ENCODE measurements around the gene MLN.
"Not testable (repeated sequence)": the region's sequence is repeated elsewhere in the genome, so short reads cannot be mapped to it uniquely, and the experiment has no call there.

The MLN gene

DNA sequence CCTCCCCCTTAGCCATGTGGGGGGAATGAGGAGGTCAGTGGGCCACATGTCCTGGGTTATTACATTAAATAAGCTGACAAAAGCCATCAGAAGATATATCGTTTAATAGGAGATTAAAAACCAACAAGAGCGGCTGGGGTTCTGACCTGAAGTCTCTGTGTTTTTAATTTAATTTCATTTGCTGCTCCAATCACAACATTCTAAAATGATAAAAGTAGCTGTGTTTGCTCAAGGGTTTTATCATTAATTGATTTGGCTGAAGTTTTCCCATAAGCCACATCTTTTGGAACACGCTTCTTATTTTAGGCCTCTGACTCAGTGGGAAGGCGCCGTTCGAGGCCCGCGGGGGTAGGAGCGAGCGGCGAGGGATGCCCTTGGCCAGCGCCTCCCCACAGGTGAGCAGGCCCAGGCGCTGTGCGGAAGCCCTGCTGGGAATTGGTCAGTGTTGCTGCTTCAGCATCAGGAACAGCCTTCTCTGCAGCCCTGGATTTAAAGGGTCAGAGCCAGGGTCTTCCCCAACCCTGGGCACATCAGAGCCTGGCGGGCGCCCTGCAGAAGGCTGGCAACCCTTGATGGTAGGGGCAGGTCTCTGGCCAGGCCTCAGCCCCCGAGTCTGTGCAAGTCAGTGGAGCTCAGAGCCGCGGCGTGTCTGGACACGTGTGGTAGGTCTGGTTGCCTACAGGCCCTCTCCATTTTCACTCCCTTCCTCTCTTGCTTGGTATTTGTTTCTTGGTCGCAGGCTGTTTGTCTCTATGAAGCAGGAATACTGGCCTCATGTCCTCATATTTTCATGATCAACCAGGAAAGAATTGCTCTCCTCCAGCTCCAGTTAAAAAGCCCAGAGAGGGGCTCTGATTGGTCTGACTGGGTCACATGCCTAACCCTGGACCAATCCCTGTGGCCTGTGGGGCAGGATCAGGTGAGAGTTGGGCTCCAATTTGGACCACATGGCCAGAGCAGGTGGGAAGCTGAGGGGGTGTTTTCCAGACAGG lies 30.9 kb upstream of the MLN start:
- DNase-seq, result no peak

DNA sequence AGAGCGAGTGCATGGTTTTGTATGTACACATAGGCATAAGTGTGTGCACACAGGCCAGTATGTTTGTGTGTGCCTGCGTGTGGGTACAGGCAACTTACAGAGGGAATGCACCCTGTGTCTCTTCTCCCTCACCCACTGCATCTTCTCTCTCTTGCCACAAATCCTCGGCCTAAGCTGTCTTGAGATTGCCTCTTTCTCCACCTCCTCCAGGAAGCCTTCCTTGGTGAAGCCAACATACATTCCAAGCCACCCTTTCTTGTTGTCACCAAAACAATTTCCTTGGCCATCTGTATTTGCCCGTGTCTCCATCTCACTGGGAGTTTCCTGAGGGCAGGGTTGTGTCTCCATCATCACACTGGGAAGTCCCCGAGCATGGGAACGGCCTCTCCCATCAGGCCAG lies 29.8 kb upstream of the MLN start:
- DNase-seq, result no peak

DNA sequence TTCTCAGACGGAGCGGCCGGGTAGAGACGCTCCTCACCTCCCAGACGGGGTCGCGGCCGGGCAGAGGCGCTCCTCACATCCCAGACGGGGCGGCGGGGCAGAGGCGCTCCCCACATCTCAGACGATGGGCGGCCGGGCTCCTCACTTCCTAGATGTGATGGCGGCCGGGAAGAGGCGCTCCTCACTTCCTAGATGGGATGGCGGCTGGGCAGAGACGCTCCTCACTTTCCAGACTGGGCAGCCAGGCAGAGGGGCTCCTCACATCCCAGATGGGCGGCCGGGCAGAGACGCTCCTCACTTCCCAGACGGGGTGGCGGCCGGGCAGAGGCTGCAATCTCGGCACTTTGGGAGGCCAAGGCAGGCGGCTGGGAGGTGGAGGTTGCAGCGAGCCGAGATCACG lies 29.0 kb upstream of the MLN start:
- DNase-seq, result not testable (repeated sequence)

DNA sequence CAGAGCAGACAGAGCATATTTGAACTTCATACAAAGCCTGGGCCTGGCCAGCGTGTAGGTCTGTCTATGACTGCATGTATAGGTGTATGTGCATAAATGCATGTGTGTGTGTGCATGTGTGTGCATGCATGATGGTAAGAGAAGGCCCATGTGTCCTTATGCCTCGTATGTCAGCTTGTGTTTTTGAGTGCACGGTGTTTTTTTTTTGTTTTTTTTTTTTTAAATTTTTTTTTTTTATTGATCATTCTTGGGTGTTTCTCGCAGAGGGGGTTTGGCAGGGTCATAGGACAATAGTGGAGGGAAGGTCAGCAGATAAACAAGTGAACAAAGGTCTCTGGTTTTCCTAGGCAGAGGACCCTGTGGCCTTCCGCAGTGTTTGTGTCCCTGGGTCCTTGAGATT lies 27.9 kb upstream of the MLN start:
- not testable (repeated sequence) for DNase-seq

DNA sequence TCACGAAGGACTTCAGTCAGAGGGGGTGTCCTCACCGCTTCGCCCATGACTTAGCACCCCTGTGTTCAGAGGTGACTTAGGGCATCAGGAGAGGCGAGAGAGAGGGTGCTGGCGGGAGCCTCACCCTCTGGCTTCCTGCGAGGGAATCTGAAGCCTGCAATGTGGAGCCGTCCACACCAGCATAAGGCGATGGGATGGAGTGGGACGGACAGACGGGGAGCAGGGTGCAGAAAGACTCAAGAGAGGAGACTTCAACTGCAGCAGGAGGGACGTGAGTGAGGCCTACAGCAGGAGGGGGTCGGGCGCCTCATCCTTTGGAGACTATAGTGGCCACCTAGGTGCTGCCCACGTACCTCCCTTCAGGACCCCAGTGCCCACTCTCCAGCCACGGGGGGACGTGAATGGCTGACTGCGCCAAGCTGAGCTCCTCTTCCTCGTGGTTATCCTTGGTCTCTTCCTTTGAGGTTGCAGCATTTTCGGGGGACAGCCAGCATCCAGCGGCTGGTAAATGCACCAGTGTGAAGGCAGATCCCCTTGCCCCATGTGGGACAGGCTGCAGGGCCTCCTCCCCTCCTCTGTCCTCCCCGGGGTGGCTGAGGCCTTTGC lies 26.9 kb upstream of the MLN start:
- no peak for DNase-seq

DNA sequence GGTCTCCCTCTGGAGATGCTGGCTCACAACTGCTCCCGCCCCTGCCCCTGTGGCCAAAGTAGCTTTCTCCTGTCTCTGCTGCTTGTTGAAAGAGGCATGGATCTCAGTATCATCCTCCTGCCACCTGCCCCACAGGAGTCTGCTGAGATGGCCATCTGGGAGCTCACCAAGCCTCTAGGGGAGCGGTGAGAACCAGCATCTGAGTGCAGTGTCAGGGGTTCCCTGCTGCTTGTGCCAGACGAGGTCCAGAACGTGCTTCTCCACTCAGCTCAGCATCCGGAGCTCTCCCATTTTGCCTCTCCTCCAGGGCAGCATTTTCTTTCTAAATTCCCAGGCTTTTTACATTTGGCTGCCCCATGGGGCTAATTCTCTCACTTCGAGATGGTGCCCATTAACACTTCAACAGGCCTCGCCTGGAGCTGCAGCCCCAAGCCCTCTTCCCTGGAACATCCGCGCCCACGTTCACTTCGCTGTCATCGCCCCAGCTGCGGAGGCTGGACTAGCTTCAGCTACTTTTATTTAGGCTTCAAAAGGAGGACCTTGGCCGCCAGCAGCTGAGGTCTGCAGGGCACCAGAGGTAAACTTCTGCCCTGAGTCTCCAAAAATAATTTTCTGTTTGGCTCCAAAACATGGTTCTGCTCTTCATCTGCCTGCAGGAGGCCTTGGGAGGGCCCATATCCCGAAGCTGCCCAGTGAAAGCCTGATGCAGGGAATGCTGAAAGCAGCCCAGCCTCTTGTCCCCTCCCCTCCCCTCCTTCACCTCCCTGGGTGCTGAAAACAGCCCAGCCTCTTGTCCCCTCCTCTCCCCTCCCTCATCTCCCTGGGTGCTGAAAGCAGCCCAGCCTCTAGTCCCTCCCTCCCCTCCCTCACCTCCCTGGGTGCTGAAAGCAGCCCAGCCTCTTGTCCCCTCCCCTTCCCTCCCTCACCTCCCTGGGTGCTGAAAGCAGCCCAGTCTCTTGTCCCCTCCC lies 25.2 kb upstream of the MLN start:
- DNase-seq, result no peak

DNA sequence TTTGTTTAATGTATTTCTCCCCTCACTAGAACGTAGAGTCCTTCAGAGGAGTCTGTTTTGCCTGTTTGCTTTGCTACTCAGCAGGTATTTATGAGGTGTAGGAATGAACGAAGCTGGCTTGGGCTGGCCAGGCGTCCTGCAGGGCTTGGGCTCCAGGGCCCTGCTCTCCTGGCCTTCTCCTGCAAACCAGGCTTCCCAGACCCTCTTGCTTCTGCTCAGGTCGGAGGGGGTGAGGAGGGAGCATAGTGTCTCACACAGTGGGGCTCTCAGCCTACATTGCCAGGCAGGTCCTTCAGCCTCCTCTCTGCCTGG lies 24.6 kb upstream of the MLN start:
- no peak for DNase-seq

DNA sequence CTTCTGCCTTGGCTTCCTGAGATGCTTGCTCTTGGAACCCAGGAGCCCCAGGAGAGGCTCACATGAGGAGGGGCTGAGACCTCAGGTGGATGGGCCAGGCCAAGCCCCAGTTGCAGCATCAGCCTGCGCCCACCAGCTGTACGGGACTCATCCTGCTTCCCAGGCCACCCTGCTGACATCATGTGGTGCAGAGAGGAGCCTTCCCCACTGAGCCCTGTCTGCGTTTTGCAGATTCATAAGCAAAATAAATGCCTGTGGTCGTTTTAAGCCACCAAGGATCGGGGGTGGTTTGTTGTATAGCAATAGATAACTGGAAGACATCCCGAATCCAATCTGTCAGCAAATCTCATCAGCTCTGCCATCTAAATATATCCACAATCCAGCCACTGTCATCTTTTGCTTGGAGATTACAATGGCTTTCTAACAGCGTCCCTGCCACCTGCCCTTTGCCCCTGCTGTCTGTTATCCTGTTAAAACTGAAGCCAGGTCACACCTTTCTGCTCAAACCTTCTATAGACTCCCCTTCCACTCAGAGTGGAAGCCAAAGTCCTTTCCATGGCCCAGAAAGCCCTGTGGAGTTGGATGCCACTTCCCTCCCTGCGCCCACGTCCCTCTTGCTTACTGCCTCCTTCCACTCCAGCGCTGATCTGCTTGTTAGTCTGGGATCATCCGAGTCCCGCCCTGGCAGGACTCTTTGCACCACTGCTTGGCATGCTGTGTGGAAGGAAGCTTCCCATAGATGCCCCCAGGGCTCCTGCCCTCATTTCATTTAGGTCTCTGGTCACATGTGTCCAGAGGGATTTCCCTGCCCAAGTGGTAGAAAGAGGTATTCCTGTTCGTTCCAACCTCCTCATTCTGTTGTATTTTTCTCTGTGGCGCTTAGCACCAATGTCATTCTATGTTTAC lies 24.0 kb upstream of the MLN start:
- no peak for DNase-seq

DNA sequence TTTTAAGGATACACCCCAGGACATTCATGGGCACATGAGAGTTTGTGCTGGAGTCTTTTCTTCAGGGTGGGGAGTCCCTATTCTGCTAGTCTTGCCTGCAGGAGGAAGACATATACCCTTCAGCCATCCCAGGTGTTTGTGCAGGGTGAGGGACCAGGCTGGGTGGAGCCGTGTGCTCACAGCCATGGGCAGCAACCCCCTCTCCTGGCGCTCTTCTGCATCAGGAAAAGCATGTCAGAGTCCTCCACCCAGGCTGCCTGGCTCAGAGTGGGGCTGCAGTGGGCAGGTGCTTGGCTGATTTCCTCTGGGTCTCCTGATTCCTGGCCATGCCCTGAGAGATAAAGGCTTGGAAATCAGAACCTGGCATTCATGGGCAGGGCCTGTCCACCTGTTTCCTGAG lies 22.7 kb upstream of the MLN start:
- DNase-seq, result no peak

DNA sequence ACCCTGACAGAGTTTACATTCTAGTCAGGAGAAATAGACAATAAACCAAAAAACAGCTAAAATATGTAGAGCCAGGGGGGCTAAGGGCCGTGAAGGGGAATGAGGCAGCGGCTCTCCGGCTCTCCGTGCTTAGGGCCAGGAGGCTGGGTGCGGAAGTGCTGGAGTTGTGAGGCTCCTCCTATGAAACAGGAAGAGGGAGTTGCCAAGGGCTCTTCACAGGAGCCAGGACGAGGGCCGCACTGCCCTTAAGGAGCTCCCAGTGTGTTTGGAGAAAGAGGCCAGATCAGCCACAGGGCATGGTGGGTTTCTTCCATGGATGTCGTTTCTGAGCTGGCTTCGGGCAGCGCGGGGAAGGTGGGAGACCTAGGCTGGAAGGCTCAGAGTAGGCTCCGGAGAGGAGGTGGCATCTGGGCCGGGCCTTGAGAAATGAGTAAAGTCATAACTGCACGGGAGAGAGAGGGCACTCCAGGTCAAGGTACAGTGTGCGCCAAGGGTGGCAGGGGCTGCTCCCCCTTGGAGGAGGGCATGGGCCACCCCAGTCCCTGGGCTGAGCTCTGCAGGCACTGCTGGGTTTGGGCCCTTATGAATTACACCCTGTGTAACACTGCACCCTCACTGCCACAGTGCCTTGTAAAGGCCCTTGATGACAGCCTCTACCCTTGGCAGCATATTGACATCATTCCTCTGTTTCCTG lies 20.8 kb upstream of the MLN start:
- no peak for DNase-seq

DNA sequence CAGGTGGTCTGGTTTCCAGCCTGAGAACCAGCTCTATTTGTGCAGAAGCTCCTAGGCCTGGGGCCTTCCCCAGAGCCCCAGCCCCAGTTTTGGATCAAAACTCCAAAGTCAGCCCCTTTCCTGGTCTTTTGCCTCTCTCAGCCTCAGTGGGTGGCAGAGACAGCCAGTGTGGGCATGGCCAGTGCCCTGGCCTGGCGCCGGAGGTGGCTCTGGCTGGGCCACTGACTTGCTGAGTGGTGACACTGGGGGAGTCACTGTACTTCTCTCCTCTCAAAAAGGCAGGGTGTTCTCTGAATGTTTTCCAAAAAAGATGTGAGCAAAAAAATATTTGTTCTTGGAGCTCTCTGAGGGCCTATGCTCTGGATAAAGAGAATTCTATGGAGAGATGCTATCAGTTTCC lies 20.0 kb upstream of the MLN start:
- DNase-seq, result no peak

DNA sequence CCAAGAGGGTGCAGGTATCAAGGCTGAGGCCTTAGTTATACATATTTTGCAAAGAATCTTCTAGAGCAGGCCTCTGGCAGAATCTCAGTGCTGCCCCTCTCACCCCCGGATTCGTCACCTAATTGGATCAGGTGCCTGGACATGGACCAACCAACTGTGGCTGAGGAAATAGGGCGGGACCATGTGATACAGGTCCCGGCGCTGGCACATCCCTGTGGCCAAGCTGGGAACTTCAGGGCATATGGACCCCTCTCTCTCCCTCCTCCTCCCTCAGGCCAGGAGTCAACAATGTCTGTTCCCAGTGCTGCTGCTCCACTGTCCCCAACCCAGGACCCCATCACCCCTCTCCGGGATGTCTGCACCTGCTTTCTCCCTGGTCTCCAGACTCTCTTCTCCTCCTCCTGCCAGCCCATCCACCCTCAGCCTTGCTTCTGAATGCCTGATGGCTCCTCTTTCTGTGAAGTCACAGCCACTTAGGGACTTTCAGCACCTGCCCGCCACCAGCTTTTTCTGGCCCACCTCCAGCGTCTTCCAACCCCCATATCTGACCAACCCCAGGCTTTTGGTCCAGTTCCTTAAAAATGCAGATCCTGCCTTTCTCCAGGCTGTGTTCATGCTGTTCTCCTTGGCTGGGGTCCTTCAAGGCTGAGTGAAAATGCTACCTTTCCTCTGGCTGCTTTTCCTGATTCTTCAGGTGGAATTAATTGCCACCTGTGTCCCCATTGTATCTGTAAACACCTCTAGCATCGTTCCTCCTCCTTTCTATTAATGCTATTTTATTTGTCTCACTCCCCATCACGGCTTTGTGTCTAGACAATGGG lies 19.0 kb upstream of the MLN start:
- no peak for DNase-seq

DNA sequence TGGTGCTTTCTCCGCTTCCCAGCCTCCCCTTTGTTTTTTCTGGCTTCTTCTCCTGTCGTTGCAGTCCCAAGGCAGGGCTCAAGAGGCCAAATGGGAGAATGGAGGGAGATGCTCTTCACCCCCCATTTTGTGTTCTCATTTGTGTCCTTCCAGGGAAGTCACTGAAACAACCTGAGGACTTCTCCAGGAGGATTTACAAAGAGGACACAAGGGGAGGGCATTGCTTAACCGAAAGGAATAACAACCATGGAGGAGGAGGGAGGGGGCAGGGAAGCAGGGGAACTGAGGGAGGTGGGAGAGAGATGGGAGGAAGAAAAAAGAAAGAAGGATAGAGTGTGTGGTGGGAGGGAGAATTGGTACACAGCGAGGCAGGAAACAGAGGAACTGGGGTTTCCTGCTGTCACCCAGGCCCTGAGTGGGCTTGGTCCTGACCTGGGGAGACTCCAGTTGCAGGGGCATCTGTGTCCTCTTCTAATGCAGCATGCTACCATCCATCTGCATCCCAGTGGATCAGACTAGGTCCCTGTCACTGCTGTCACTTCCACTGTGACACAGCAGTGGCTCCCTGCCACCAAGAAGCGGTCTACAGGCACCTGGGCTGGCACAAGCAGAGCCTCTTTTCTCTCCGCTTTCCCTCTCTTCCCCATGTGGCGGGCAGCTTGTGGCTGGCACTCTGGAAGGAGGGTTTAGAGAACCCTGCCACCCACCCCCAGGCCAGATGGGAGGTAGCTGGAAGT lies 17.1 kb upstream of the MLN start:
- no peak for DNase-seq

DNA sequence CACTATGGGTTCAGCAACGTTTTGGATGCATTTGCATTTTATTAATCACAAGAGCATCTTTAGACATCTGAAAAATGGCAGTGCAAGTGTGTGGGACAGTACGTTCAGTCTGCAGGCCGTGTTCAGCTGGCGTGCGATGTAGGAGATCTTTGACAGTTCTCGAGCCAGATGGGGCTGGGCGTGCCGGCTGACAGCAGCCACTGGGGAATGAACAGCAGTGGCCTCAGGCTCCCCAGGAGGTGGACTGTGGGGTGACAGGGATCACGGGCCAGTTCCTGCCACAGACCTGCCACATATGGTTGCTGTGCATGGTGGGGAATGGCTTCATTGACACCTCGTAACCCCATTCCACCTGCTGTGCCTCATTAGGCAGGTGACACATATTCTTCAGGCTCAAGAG lies 16.4 kb upstream of the MLN start:
- no peak for DNase-seq

DNA sequence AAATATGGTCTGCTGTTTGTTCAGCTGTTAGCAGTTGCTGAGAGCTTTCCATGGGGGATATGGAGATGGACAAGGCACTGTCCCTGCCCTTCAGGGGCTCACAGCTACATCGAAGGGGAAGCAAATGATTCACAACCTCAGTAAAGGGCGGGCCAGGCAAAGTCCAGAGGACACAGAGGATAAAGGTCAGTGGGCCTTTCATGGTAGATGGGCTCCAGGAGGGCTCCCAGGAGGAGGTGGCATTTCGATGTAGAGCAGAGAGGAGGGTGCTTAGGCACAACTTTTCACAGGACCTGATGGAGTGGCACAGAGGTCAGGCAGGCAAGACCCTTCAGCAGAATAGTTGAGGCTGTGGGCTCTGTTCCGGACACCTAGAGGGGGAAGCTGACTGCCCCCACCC lies 15.2 kb upstream of the MLN start:
- DNase-seq, result no peak

DNA sequence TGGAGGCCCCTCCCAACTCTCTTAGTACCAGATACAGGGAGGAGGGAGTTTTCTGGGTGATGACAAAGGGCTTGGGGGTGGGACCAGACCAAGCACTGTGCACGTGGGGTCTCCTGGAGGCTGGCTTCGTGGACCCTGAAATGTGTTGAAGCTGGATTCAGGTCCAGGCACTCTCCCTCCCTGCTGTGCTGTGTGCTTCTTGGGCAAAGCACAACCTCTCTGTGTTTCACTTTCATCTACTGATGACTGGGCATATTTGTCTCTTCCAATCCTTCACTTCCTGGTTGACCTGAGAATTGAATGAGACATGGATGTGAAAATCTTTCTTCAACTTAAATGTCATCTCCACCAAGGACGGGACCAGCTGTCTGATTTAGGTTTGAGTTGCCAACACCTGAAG lies 14.5 kb upstream of the MLN start:
- no peak for DNase-seq

DNA sequence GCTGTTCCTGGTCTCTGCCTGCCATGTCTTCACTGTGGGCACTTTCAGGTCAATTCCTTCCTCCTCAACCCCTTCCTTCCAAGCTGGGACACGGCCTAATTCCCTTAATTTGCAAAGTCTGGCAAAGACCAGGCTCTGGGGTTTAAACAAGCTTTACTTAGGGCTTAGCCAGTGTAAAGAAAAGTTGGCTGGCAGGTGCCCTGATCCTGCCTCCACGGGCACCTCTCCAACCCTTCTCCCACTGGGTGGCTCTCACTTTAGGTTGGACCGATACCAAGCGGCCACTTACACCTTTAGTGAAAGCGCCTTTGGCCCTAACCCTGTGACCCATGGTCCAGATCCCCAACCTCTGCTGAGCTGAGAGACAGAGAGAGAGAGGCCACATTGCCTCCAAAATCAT lies 13.7 kb upstream of the MLN start:
- DNase-seq, result no peak

DNA sequence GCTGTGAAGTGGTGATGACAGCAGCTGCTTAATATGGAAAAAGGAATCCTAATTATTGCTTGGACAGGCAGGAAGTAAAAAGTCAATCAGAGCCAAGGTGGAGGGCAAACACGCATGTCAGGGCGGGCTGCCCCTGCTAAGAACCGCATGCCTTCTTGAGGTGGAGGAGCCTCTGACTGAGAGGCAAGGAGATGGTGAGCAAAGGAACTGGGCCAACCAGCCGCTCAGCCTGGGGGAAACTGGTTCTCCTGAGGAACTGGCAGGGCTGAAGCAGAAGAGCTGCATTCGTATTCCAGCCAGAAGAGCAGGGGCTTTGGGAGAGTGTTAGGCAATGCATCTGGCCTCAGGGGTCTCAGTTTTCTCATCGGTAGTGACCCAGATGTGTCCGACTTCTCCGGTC lies 13.1 kb upstream of the MLN start:
- no peak for DNase-seq

DNA sequence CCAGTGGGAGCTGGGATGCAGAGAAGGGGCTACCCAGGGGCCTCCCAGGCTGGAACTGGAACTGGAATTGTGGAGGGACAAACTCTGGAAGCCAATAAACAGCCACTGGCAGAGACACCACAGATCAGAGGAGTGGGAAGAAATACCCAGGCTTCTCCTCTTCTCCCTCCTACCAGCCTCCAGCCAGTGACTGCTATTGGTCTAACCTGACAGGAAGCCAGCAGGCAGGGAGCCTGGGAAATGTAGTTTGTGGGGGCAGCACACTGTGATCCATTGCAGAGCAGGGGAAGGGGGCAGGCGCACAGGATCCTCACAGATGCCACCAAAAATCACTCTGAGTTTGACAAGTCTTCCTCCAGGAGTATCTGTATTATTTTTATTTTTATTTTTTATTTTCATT lies 12.1 kb upstream of the MLN start:
- no peak for DNase-seq

Data from effector CD4-positive, alpha-beta T cell (primary cell).